C4-2B (cell line): Measurements from ENCODE around the gene PCDHA1.
A peak's percentile ranks its signal among the peaks of the same experiment; 100 is the strongest.
"Not testable (repeated sequence)": the region's sequence is repeated elsewhere in the genome, so short reads cannot be mapped to it uniquely, and the experiment has no call there.

Source experiments
- ZFX ChIP-seq: fragments of 450-650 bp; IDR thresholded peaks from 2 replicates; pipeline ENCODE4 v1.6.1; 2017
- TF ChIP-seq, protein P1 (sequence below): fragments of 450-650 bp; conservative IDR thresholded peaks from 2 replicates; pipeline ENCODE4 v1.5.1; 2017; ENCODE audit warnings: mild to moderate bottlenecking

DNA sequence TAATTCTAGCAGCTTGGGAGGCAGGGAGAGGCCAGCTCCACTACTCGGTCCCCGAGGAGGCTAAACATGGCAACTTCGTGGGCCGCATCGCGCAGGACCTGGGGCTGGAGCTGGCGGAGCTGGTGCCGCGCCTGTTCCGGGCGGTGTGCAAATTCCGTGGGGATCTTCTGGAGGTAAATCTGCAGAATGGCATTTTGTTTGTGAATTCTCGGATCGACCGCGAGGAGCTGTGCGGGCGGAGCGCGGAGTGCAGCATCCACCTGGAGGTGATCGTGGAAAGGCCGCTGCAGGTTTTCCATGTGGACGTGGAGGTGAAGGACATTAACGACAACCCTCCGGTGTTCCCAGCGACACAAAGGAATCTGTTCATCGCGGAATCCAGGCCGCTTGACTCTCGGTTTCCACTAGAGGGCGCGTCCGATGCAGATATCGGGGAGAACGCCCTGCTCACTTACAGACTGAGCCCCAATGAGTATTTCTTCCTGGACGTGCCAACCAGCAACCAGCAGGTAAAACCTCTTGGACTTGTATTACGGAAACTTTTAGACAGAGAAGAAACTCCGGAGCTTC, 48.6 kb downstream of the PCDHA1 start:
- TF ChIP-seq, protein P1, sequence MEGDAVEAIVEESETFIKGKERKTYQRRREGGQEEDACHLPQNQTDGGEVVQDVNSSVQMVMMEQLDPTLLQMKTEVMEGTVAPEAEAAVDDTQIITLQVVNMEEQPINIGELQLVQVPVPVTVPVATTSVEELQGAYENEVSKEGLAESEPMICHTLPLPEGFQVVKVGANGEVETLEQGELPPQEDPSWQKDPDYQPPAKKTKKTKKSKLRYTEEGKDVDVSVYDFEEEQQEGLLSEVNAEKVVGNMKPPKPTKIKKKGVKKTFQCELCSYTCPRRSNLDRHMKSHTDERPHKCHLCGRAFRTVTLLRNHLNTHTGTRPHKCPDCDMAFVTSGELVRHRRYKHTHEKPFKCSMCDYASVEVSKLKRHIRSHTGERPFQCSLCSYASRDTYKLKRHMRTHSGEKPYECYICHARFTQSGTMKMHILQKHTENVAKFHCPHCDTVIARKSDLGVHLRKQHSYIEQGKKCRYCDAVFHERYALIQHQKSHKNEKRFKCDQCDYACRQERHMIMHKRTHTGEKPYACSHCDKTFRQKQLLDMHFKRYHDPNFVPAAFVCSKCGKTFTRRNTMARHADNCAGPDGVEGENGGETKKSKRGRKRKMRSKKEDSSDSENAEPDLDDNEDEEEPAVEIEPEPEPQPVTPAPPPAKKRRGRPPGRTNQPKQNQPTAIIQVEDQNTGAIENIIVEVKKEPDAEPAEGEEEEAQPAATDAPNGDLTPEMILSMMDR: peak; percentile 36; the same call in 1 of the 2 replicates
- not testable (repeated sequence) for TF ChIP-seq ZFX
